GM12891 (cell line): Measurements from ENCODE around the gene SYTL1.

Experiments used
- POLR2A ChIP-seq: IDR thresholded peaks from 2 replicates; pipeline ENCODE4 v1.6.1; 2011; ENCODE audit warnings: low read depth, low read length, control low read depth
- POLR2AphosphoS5 ChIP-seq: IDR thresholded peaks from 2 replicates; pipeline ENCODE4 v1.6.1; 2011; ENCODE audit warnings: low read depth, low read length, control low read depth
- TAF1 ChIP-seq: IDR thresholded peaks from 2 replicates; pipeline ENCODE4 v1.6.1; 2011; ENCODE audit warnings: low read depth, low read length, control low read depth

GRCh38 chr1:27392096-27392777 is 50.4 kb downstream of the SYTL1 start, which contains the start of gene GPR3:
- TF ChIP-seq POLR2A = no peak
- TF ChIP-seq POLR2AphosphoS5 = no peak
- no peak for TF ChIP-seq TAF1
